ENCODE results near the gene KCTD15. TPM values are rescaled to one million over a fixed set of nuclear protein-coding genes. Genes with fewer than 3 reads are reported as not detected.

The KCTD15 gene
- total RNA-seq, 1 experiment from 2014 or later: 59.9 TPM

DNA sequence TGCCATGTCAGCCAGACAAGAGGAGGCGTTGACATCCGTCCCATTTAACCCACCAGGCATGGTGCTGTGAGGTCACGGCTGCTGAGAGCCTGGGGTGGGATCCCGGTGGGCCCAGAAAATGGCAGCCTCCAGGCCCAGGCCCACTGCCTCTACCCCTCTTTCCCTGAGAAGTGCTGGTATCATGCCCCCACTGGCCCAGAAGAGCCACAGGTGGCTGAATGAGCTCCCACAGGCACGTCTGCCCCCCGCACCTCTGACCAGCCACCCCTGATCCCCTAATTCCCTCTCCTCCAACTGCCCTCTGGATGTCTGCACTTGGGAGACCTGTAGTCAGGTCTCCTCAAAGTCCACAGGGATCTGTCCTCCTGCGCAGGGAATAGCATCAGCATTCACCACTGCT, 37.3 kb upstream of the KCTD15 start:
- Histone ChIP-seq H3K9me3 (ENCODE audit: control insufficient read depth, low read depth, low read length) (no peaks in the 10 kb centered on the region), H2BK12ac (ENCODE audit: insufficient read length, low read depth, low read length) (no peak overlapping the region), H2BK5ac (ENCODE audit: insufficient read length, low read length) (no peak overlapping the region), H3T11ph (ENCODE audit: low read length) (no peak overlapping the region), H2BK120ac (ENCODE audit: low read depth, low read length, poor library complexity, severe bottlenecking) (no peak overlapping the region), H3K9ac (ENCODE audit: extremely low read depth, insufficient read length, low read length) (no peak overlapping the region), H2AFZ (ENCODE audit: low read length) (no peak overlapping the region), H3K4me2 (ENCODE audit: insufficient read depth, insufficient read length, low read length) (no peak overlapping the region), H3K14ac (ENCODE audit: insufficient read depth, low read length) (no peak overlapping the region), H4K5ac (ENCODE audit: insufficient read length, low read depth, low read length) (no peak overlapping the region), H2AK5ac (ENCODE audit: insufficient read length, low read length) (no peak overlapping the region), H4K91ac (ENCODE audit: insufficient read length, low read depth, low read length) (no peak overlapping the region), H3K79me1 (ENCODE audit: insufficient read depth, low read depth, low read length, poor library complexity, severe bottlenecking) (no peaks in the 10 kb centered on the region), H3K56ac (ENCODE audit: insufficient read length, low read depth, low read length) (no peak overlapping the region), H2BK20ac (ENCODE audit: low read depth, low read length, poor library complexity, severe bottlenecking) (no peak overlapping the region), H3K79me2 (ENCODE audit: insufficient read depth, low read length) (no peaks in the 10 kb centered on the region), H3K27me3 (ENCODE audit: insufficient read depth, low read length) (no peaks in the 10 kb centered on the region), H3K18ac (ENCODE audit: insufficient read length, low read depth, low read length) (no peak overlapping the region), H4K20me1 (ENCODE audit: control insufficient read depth, insufficient read depth, insufficient read length) (no peaks in the 10 kb centered on the region), H3K4me1 (ENCODE audit: insufficient read depth, low read length) (no peaks in the 10 kb centered on the region; the same call in 1 of the 2 replicates), H3K27ac (ENCODE audit: insufficient read length, low read depth, low read length) (no peak overlapping the region), H2BK15ac (ENCODE audit: low read depth, low read length) (no peak overlapping the region), H3K23me2 (ENCODE audit: insufficient read length, low read depth, low read length, poor library complexity, severe bottlenecking) (no peaks in the 10 kb centered on the region), H3K23ac (ENCODE audit: insufficient read length, low read depth, low read length) (no peak overlapping the region), H3K4ac (ENCODE audit: low read depth, low read length) (no peak overlapping the region), H4K8ac (replicated peaks; ENCODE audit: insufficient read length, low read depth, low read length) (no peak overlapping the region)
- WGBS (ENCODE audit: extremely low coverage, insufficient read length, low lambda C conversion rate): no CpG with 5 or more reads among the region's 7 CpGs
- peaks cover 5 to 8% of the 10 kb centered on the region in 2 experiments; a peak in 3 of 4 replicates for H3K4me1 Mint-ChIP-seq
- TF ChIP-seq, protein P1, sequence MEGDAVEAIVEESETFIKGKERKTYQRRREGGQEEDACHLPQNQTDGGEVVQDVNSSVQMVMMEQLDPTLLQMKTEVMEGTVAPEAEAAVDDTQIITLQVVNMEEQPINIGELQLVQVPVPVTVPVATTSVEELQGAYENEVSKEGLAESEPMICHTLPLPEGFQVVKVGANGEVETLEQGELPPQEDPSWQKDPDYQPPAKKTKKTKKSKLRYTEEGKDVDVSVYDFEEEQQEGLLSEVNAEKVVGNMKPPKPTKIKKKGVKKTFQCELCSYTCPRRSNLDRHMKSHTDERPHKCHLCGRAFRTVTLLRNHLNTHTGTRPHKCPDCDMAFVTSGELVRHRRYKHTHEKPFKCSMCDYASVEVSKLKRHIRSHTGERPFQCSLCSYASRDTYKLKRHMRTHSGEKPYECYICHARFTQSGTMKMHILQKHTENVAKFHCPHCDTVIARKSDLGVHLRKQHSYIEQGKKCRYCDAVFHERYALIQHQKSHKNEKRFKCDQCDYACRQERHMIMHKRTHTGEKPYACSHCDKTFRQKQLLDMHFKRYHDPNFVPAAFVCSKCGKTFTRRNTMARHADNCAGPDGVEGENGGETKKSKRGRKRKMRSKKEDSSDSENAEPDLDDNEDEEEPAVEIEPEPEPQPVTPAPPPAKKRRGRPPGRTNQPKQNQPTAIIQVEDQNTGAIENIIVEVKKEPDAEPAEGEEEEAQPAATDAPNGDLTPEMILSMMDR (conservative IDR thresholded peaks at IDR 0.05): no peak
- no peaks in the 10 kb centered on the region; a peak in 1 of 5 replicates for H3K9me3 Mint-ChIP-seq
- H3K27ac Mint-ChIP-seq: no peak overlapping the region
- no peaks in the 10 kb centered on the region for H3K36me3 Mint-ChIP-seq (ENCODE audit: insufficient read depth in 1 of 3, low read depth in 3 of 3)
- no peak overlapping the region for H3K4me3 Mint-ChIP-seq
- H3K27me3 Mint-ChIP-seq (ENCODE audit: low read depth): peaks cover 3% of the 10 kb centered on the region; the same call in 1 of the 2 replicates
- no peak for DNase-seq

Measured in H9 (cell line).